GM23338 (cell line): ENCODE results near the gene ING1. TPM values are rescaled to one million over a fixed set of nuclear protein-coding genes. Genes with fewer than 3 reads are reported as not detected.

ENCODE experiments used
- ATAC-seq: fragments of 200-7000 bp; cut with Tn5 transposase; 3 replicates; pipeline ENCODE4 v1.9.1; 2020
- DNase-seq: peaks from one replicate; pipeline ENCODE4 v3.0.0-alpha.2; 2015; ENCODE audit warnings: low spot score
- H2AFZ ChIP-seq: fragments of 200-600 bp; sonication (generic); 2 replicates; pipeline ENCODE4 v1.8.0; 2016; ENCODE audit warnings: antibody characterized with exemption, mild to moderate bottlenecking, moderate library complexity
- H3F3A ChIP-seq: fragments of 200-600 bp; sonication (generic); replicated peaks from 2 replicates; pipeline ENCODE4 v1.8.0; 2017; ENCODE audit warnings: antibody characterized with exemption, mixed run types, low read depth
- H3K27ac ChIP-seq: fragments of 200-600 bp; sonication (generic); 2 replicates; pipeline ENCODE4 v1.6.1; 2016; ENCODE audit warnings: low read depth
- H3K27me3 ChIP-seq: fragments of 200-600 bp; sonication (generic); 2 replicates; pipeline ENCODE4 v1.8.0; 2016; ENCODE audit warnings: mild to moderate bottlenecking, mixed run types, moderate library complexity; ENCODE audit not compliant: insufficient read depth
- H3K36me3 ChIP-seq: fragments of 200-600 bp; sonication (generic); 2 replicates; pipeline ENCODE4 v1.8.0; 2016; ENCODE audit warnings: mild to moderate bottlenecking; ENCODE audit not compliant: insufficient read depth
- H3K4me1 ChIP-seq: fragments of 200-600 bp; sonication (generic); 2 replicates; pipeline ENCODE4 v1.8.0; 2016; ENCODE audit warnings: mild to moderate bottlenecking, moderate library complexity; ENCODE audit not compliant: insufficient read depth
- H3K4me2 ChIP-seq: fragments of 200-600 bp; sonication (generic); 2 replicates; pipeline ENCODE4 v1.7.1; 2017; ENCODE audit warnings: mixed run types
- H3K4me3 ChIP-seq: fragments of 200-600 bp; sonication (generic); 2 replicates; pipeline ENCODE4 v1.6.1; 2016; ENCODE audit warnings: mixed run types
- H3K79me2 ChIP-seq: fragments of 200-600 bp; sonication (generic); replicated peaks from 2 replicates; pipeline ENCODE4 v1.8.0; 2017; ENCODE audit warnings: mild to moderate bottlenecking; ENCODE audit not compliant: insufficient read depth
- H3K9me2 ChIP-seq: fragments of 200-600 bp; sonication (generic); 2 replicates; pipeline ENCODE4 v1.8.0; 2017; ENCODE audit not compliant: insufficient read depth
- H4K20me1 ChIP-seq: fragments of 200-600 bp; sonication (generic); replicated peaks from 2 replicates; pipeline ENCODE4 v1.8.0; 2017; ENCODE audit warnings: mild to moderate bottlenecking; ENCODE audit not compliant: insufficient read depth
- H3K27ac Mint-ChIP-seq: 2 replicates; pipeline ENCODE4 v1.8.0; 2020; ENCODE audit warnings: inconsistent platforms, mild to moderate bottlenecking, moderate library complexity, mixed read lengths
- H3K27me3 Mint-ChIP-seq: 3 replicates; pipeline ENCODE4 v1.8.0; 2022; ENCODE audit warnings: low read depth, mild to moderate bottlenecking, moderate library complexity, mixed read lengths, inconsistent platforms; ENCODE audit not compliant: insufficient read depth, poor library complexity
- H3K36me3 Mint-ChIP-seq: 3 replicates; pipeline ENCODE4 v1.8.0; 2021; ENCODE audit warnings: low read depth, mild to moderate bottlenecking, inconsistent platforms, moderate library complexity, mixed read lengths
- H3K4me1 Mint-ChIP-seq: 3 replicates; pipeline ENCODE4 v1.8.0; 2020; ENCODE audit warnings: mild to moderate bottlenecking, inconsistent platforms, mixed read lengths
- H3K4me3 Mint-ChIP-seq: 3 replicates; pipeline ENCODE4 v1.8.0; 2021; ENCODE audit warnings: moderate library complexity, mild to moderate bottlenecking, inconsistent platforms, mixed read lengths
- H3K9me3 Mint-ChIP-seq: 3 replicates; pipeline ENCODE4 v1.8.0; 2020; ENCODE audit warnings: moderate library complexity, mild to moderate bottlenecking, inconsistent platforms, mixed read lengths
- CREB1 ChIP-seq: fragments of 250-450 bp; sonication (Bioruptor Pico); IDR thresholded peaks from 2 replicates; pipeline ENCODE4 v1.5.0; 2020; ENCODE audit warnings: low read depth, mild to moderate bottlenecking, moderate library complexity
- EZH2 ChIP-seq: fragments of 200-600 bp; sonication (generic); IDR thresholded peaks from one replicate; pipeline ENCODE4 v1.8.0; 2017; ENCODE audit warnings: antibody characterized with exemption, mild to moderate bottlenecking, low read depth; ENCODE audit not compliant: unreplicated experiment
- EZH2phosphoT487 ChIP-seq: fragments of 200-600 bp; sonication (generic); IDR thresholded peaks from one replicate; pipeline ENCODE4 v1.8.1; 2018; ENCODE audit warnings: antibody characterized with exemption; ENCODE audit not compliant: unreplicated experiment
- JUNB ChIP-seq: IDR thresholded peaks from one replicate; pipeline ENCODE4 v1.6.1; 2016; ENCODE audit warnings: antibody characterized with exemption; ENCODE audit not compliant: unreplicated experiment
- NANOG ChIP-seq: IDR thresholded peaks from 2 replicates; pipeline ENCODE4 v1.6.1; 2016; ENCODE audit warnings: antibody characterized with exemption, borderline replicate concordance
- POLR2AphosphoS5 ChIP-seq: IDR thresholded peaks from 2 replicates; pipeline ENCODE4 v1.6.1; 2016; ENCODE audit warnings: antibody characterized with exemption, low read depth
- STAT1 ChIP-seq: IDR thresholded peaks from one replicate; pipeline ENCODE4 v1.6.1; 2016; ENCODE audit warnings: antibody characterized with exemption; ENCODE audit not compliant: unreplicated experiment
- ZNF114 ChIP-seq: fragments of 250-450 bp; sonication (Bioruptor Pico); IDR thresholded peaks from 2 replicates; pipeline ENCODE4 v1.5.0; 2020; ENCODE audit warnings: mild to moderate bottlenecking, moderate library complexity
- ZNF331 ChIP-seq: fragments of 250-450 bp; sonication (Bioruptor Pico); IDR thresholded peaks from 2 replicates; pipeline ENCODE4 v1.5.0; 2020; ENCODE audit warnings: low read depth, mild to moderate bottlenecking, moderate library complexity
- polyA plus RNA-seq: library from polyadenylated mRNA; unstranded; fragments of >200 nt; fragmentation: Nextera tagmentation; extraction: Ambion mirVana; gene quantifications from 2 replicates; pipeline ENCODE4 v1.2.1, GENCODE V29; 2016
- total RNA-seq: library from RNA; depleted of rRNA; stranded (reverse); fragments of >200 nt; shearing (Covaris generic); gene quantifications from 2 replicates; pipeline ENCODE4 v1.2.3, GENCODE V29; 2014
- TF ChIP-seq, protein P1 (sequence below): fragments of 250-450 bp; sonication (Bioruptor Pico); IDR thresholded peaks from 2 replicates; pipeline ENCODE4 v1.5.0; 2020; ENCODE audit warnings: mild to moderate bottlenecking, moderate library complexity
- TF ChIP-seq, protein P2 (sequence below), 2 experiments: fragments of 200-600 bp in 1 of 2; sonication (generic) in 1 of 2; conservative IDR thresholded peaks; 2 replicates each; pipeline versions ENCODE4 v1.5.1 to v1.6.1; 2016 to 2017; ENCODE audit warnings: antibody characterized with exemption in 2 of 2, low read depth in 2 of 2, mild to moderate bottlenecking in 2 of 2, moderate library complexity in 1 of 2
- TF ChIP-seq, protein P3 (sequence below): IDR thresholded peaks from one replicate; pipeline ENCODE4 v1.6.1; 2018; ENCODE audit warnings: antibody characterized with exemption; ENCODE audit not compliant: unreplicated experiment

The ING1 gene
- total and polyA plus RNA-seq, 2 experiments from 2014 or later = 27.4 to 34.4 TPM

DNA sequence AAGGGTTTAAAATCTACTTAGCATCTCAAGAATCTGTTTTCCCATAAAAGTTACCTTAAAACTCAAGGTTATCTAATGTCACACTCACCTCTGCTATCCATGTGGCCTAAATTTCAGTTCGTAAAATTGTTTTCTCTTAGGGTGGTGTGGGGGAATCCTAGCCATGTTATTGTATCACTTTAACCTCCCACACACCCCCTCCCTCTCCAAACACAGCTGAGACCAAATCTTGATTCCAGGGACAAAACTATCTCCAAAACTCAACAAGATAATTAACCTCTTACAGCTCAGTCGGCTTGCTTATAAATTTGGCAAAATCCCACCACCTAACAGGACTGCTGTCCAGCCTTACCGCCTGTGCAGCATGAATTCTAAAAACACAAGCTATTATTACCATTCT lies 11.4 kb upstream of the ING1 start (continued):
- TF ChIP-seq EZH2 (no peak), EZH2phosphoT487 (no peak), POLR2AphosphoS5 (no peak)

DNA sequence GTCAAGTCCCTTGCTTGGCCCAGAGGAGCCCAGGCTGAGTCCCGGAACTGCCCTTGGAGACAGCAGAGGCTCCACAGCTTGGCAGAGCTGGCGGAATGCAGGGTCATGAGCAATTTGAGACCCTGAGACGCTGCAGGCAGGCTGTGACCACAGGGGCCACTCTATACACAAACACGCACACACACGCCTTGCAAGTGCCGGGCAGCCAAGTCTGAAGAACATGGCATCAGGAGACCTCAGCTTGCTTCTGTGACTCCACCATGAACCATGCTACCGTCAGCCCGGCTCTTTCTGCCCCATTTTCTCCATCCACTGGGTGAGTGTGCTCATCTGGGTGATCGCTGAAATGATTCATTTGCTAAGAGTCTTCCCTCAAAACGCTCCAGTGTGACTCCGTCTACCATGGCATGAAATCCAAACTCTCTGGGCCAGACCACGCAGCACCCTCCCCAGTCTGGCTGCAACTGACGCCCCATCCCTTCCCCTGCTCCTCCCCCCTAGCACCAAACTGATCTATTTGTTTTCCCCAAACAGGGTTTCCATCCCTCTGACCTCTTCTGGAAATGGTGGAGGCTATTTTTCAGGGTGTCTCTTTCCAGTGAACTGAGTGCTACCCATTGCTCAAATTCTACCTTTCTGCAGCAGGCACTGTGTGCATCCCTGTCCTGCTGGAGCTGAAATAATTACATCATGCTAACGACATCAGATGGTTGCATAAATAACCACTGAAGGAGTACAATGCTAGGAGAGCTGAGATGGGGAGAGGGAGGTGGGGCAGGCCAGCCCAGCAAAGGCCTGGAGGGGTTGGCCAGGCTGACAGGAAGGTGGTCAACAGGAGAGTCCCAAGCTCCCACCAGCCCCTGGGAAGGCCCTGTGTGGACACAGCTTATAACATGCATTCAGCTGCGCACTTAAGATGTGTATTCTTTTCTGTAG lies 10.6 kb upstream of the ING1 start:
- no peak for ATAC-seq
- Histone ChIP-seq H3K9me2 (no peaks in the 10 kb centered on the region), H3K4me2 (no peak overlapping the region), H2AFZ (no peak overlapping the region), H3K79me2 (peaks cover 24% of the 10 kb centered on the region), H4K20me1 (0 out of 2 replicates have a peak, but pooled peaks cover 7% of the 10 kb centered on the region), H3K4me1 (peaks cover 6% of the 10 kb centered on the region; the same call in 1 of the 2 replicates), H3K27me3 (no peaks in the 10 kb centered on the region), H3K27ac (no peak overlapping the region), H3K4me3 (no peak overlapping the region), H3K36me3 (peaks cover 12% of the 10 kb centered on the region; the same call in 1 of the 2 replicates), H3F3A (peaks cover 9% of the 10 kb centered on the region; the same call in 1 of the 2 replicates)
- H3K4me3 Mint-ChIP-seq = no peak overlapping the region; the same call in 2 of the 3 replicates
- H3K27ac Mint-ChIP-seq = peak overlapping the region; percentile 57
- peaks cover 45% of the 10 kb centered on the region for H3K36me3 Mint-ChIP-seq
- no peak for DNase-seq
- H3K9me3 Mint-ChIP-seq = no peaks in the 10 kb centered on the region
- peaks cover 24% of the 10 kb centered on the region for H3K4me1 Mint-ChIP-seq
- peaks cover 11% of the 10 kb centered on the region for H3K27me3 Mint-ChIP-seq
- TF ChIP-seq, protein P1, sequence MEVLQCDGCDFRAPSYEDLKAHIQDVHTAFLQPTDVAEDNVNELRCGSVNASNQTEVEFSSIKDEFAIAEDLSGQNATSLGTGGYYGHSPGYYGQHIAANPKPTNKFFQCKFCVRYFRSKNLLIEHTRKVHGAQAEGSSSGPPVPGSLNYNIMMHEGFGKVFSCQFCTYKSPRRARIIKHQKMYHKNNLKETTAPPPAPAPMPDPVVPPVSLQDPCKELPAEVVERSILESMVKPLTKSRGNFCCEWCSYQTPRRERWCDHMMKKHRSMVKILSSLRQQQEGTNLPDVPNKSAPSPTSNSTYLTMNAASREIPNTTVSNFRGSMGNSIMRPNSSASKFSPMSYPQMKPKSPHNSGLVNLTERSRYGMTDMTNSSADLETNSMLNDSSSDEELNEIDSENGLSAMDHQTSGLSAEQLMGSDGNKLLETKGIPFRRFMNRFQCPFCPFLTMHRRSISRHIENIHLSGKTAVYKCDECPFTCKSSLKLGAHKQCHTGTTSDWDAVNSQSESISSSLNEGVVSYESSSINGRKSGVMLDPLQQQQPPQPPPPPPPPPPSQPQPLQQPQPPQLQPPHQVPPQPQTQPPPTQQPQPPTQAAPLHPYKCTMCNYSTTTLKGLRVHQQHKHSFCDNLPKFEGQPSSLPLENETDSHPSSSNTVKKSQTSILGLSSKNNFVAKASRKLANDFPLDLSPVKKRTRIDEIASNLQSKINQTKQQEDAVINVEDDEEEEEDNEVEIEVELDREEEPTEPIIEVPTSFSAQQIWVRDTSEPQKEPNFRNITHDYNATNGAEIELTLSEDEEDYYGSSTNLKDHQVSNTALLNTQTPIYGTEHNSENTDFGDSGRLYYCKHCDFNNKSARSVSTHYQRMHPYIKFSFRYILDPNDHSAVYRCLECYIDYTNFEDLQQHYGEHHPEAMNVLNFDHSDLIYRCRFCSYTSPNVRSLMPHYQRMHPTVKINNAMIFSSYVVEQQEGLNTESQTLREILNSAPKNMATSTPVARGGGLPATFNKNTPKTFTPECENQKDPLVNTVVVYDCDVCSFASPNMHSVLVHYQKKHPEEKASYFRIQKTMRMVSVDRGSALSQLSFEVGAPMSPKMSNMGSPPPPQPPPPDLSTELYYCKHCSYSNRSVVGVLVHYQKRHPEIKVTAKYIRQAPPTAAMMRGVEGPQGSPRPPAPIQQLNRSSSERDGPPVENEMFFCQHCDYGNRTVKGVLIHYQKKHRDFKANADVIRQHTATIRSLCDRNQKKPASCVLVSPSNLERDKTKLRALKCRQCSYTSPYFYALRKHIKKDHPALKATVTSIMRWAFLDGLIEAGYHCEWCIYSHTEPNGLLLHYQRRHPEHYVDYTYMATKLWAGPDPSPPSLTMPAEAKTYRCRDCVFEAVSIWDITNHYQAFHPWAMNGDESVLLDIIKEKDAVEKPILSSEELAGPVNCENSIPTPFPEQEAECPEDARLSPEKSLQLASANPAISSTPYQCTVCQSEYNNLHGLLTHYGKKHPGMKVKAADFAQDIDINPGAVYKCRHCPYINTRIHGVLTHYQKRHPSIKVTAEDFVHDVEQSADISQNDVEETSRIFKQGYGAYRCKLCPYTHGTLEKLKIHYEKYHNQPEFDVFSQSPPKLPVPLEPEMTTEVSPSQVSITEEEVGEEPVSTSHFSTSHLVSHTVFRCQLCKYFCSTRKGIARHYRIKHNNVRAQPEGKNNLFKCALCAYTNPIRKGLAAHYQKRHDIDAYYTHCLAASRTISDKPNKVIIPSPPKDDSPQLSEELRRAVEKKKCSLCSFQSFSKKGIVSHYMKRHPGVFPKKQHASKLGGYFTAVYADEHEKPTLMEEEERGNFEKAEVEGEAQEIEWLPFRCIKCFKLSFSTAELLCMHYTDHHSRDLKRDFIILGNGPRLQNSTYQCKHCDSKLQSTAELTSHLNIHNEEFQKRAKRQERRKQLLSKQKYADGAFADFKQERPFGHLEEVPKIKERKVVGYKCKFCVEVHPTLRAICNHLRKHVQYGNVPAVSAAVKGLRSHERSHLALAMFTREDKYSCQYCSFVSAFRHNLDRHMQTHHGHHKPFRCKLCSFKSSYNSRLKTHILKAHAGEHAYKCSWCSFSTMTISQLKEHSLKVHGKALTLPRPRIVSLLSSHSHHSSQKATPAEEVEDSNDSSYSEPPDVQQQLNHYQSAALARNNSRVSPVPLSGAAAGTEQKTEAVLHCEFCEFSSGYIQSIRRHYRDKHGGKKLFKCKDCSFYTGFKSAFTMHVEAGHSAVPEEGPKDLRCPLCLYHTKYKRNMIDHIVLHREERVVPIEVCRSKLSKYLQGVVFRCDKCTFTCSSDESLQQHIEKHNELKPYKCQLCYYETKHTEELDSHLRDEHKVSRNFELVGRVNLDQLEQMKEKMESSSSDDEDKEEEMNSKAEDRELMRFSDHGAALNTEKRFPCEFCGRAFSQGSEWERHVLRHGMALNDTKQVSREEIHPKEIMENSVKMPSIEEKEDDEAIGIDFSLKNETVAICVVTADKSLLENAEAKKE (CRISPR knock-in tag) = no peak
- TF ChIP-seq EZH2 (no peak), JUNB (no peak), EZH2phosphoT487 (no peak), CREB1 (CRISPR knock-in tag) (no peak), ZNF114 (no peak), NANOG (no peak), ZNF331 (CRISPR knock-in tag) (no peak), POLR2AphosphoS5 (no peak), STAT1 (no peak)
- TF ChIP-seq, protein P2, sequence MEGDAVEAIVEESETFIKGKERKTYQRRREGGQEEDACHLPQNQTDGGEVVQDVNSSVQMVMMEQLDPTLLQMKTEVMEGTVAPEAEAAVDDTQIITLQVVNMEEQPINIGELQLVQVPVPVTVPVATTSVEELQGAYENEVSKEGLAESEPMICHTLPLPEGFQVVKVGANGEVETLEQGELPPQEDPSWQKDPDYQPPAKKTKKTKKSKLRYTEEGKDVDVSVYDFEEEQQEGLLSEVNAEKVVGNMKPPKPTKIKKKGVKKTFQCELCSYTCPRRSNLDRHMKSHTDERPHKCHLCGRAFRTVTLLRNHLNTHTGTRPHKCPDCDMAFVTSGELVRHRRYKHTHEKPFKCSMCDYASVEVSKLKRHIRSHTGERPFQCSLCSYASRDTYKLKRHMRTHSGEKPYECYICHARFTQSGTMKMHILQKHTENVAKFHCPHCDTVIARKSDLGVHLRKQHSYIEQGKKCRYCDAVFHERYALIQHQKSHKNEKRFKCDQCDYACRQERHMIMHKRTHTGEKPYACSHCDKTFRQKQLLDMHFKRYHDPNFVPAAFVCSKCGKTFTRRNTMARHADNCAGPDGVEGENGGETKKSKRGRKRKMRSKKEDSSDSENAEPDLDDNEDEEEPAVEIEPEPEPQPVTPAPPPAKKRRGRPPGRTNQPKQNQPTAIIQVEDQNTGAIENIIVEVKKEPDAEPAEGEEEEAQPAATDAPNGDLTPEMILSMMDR (conservative IDR thresholded peaks at IDR 0.05; ENCODE audit: low read depth in 2 of 2) = no peak
- TF ChIP-seq, protein P3, sequence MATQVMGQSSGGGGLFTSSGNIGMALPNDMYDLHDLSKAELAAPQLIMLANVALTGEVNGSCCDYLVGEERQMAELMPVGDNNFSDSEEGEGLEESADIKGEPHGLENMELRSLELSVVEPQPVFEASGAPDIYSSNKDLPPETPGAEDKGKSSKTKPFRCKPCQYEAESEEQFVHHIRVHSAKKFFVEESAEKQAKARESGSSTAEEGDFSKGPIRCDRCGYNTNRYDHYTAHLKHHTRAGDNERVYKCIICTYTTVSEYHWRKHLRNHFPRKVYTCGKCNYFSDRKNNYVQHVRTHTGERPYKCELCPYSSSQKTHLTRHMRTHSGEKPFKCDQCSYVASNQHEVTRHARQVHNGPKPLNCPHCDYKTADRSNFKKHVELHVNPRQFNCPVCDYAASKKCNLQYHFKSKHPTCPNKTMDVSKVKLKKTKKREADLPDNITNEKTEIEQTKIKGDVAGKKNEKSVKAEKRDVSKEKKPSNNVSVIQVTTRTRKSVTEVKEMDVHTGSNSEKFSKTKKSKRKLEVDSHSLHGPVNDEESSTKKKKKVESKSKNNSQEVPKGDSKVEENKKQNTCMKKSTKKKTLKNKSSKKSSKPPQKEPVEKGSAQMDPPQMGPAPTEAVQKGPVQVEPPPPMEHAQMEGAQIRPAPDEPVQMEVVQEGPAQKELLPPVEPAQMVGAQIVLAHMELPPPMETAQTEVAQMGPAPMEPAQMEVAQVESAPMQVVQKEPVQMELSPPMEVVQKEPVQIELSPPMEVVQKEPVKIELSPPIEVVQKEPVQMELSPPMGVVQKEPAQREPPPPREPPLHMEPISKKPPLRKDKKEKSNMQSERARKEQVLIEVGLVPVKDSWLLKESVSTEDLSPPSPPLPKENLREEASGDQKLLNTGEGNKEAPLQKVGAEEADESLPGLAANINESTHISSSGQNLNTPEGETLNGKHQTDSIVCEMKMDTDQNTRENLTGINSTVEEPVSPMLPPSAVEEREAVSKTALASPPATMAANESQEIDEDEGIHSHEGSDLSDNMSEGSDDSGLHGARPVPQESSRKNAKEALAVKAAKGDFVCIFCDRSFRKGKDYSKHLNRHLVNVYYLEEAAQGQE = no peak
